NCI-H510A (cell line): ENCODE results near the gene SDK1.

Source experiments
- DNase-seq: peaks from one replicate; lab custom pipeline; 2025; lab: John Stamatoyannopoulos, UW

SDK1 gene

DNA sequence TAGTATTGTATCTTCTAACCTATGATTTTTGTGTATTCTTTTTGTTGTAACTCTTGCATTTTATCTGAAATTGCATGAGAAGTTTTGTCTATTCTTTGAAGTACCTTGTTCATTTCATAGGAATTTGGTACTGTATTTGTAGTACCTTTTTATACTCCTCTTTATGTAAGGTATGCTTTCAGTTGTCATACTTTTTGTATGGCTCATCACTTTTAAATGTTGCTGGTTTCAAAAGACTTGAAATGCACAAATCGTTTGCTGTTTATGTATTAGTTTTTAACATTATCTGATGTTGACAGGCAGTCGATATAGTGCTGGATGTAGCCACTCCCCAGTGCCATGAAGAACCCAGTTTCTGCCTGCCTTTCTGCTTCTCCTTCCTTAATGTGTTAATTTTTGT, 158.1 kb downstream of the SDK1 start:
- DNase-seq = no peak

DNA sequence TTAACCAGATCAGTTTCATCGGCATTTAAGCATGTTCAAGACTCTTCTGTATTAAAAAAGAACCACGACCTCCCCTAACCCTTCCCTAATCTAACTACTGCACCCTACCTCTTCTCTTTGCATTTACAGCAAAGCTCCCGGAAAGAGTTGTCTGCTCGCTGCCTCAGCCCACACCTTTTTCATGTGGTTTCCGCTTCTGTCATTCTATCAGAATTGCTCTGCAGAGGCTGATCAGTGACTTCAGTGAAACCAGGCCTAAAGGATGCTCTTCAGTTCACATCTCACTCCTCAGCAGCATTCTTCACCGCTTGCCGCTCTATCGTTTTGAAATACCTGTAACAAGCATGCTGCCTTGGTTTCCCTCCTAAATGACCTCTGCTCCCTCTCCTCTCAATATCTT, 160.9 kb downstream of the SDK1 start:
- no peak for DNase-seq

DNA sequence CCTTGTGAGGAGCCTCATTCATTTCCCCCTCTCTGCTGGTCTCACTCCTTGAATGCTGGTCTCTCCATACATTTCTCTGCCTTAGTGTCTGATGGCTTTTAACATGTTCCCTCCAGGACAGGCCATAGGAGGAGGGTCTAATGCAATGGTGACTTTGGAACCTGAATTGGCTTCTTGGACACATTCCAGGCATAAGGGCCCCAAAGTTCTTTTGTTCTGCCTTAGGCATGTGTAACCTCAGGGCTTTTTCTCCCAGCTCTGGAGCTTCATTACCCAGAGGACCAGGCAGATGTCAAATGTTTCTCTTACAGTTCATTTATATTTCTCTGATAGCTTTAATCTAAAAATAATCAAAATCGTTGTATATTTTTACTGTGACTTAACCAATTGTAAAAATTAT, 162.6 kb downstream of the SDK1 start:
- no peak for DNase-seq

DNA sequence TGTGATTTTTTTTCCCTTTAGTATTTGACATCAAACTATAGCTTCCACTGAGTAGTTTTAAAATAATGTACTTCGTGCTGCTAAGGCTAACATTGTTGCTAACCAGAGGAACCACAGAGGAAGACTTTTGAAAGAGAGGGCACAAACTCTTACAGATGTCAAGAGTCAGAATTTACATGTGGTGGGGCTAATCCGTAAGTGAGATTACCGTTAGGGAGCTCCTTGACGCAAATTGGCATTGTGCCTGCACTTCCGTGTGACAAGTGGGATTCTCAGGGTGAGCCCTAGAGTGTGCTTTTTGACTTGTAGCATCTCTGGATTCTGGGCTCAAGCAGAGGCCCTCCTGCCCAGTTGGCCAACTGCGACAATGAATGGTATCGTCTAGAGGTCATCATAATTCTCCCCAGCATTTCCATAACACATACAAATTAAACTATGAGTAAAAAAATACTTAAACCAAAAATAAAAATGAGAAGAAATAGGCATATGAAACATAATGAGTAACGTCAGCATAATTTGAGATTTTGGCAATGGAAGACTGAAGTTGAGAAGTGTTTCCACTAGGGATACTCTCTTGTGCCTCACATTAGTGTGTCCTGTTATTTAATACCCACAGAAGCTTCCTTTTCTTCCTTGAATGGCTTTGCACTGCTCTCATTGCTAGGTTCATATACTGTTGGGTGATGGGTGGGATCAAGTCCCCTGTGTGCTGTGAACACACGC, 164.0 kb downstream of the SDK1 start:
- DNase-seq = no peak

DNA sequence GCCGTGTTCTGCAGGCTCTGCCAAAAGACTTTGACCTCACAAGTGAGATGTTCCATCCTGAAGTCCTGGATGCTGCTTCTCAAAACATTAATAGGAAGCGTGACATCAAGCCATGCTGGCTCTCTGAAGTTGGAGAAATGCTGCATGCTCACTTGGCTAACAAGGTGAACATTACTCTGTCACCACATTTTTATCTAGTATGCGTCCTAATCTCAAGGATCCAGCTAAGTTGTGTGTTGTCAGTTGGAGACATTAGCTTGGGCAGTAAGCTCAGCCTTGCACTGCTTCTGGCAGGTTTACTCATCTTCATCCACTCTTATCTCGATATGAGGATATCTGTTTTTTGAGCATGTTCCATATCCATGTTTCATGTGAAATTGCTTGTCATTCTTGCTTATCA, 165.2 kb downstream of the SDK1 start:
- DNase-seq = no peak

DNA sequence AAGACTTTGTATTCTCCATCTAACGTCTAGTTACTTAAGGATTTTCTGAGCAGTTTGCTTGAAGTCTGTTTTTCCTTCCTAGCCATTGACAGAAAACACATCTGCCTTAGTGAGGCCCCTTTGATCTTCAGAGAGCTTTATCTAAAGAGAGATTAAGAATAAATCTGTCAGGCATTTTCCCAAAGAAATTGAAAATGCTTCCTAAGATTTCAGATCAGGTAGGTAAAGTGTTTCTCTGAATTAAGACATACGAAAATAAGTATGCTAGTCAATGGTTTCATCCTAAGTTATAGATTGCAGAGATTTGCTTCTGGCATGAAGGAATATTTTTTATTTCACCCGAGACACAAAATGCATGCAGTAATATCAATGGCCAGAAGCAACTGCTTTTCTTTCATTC, 168.6 kb downstream of the SDK1 start:
- DNase-seq = no peak

DNA sequence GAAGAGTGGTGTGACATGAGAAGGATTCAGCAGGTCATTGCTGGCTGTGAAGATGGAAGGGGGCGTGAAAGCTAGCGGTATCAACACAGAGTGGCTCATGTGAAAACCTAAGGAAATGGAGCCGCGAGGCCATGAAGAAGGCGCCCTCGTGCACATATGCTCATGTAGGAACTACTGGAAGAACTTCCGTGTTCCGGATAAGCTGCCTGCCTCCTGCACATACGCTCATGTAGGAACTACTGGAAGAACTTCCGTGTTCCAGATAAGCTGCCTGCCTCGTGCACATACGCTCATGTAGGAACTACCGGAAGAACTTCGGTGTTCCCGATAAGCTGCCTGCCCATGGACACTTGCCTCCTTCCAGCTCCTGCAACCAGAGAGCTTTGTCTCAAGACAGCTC, 179.1 kb downstream of the SDK1 start:
- no peak for DNase-seq

DNA sequence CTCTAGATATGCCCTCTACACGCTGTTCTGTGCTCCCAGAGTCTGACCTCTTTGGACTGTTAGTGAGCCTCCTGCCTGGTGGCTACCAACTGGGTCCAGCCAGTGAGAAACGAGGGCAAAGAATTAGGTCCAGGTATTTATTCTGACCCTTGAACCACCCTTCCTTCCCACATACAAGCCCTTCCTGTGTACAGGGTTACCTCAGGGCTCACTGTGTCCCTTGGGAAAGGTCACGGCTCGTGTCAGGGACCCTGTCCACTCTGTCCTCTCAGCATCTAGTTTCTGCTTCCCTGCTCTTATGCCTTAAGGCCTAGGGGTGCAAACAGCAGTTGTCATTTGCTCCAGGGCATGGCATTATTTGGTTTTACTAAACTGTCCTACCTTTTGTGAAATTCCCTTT, 180.4 kb downstream of the SDK1 start:
- DNase-seq = no peak

DNA sequence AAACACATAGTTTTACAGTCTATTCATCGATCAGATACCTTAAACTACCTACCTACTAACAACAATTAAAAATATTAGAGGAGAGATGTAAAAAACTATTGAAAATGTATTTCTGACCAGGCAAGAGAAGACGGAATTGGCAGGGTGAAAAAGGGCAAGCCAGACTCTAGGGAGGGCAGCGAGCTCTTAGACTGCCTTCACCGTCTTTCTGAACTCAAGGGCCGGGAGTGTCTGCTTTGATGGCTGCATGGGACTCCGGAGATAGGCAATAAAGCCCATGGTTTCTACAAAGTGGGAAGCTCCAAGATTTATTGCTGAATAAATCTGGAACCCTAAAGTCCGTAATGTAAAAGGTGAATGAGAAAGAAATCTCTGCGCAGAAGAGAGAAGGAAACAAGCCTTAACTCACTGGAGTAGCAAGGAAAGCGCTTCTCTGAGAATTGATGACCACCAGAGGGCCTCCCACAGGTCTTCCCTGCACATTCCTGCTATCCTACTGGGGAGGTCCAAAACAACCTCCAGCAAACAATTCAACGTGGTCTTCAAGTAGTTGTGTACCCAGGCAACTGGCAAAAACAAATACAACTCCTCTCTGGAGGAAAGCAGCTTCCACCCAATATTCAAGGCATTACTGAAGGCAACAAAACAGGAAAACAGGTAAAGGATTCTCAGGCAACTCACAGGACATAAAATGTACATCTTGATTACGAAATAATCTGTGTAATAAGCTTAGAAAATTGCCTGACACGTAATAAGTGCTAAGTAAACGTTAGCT, 181.3 kb downstream of the SDK1 start:
- DNase-seq = peak; percentile 46

DNA sequence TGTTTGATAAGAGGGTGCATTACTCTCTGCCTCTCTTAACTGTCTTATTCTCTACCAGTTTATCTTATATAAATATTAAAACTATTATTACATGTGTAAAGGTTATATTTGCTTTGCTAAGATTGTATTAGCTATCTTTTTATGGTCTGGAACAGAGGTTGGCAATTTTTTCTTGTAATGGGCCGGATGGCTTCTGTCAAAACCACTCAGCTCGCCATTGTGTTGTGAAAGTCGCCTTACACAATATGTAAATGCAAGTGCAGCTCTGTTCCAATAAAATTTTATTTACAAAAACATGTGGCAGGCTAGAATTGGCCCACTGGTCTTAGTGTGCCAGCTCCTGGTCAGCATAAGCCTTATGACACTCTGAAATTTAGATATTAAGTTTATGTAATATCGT, 185.8 kb downstream of the SDK1 start:
- DNase-seq = no peak

DNA sequence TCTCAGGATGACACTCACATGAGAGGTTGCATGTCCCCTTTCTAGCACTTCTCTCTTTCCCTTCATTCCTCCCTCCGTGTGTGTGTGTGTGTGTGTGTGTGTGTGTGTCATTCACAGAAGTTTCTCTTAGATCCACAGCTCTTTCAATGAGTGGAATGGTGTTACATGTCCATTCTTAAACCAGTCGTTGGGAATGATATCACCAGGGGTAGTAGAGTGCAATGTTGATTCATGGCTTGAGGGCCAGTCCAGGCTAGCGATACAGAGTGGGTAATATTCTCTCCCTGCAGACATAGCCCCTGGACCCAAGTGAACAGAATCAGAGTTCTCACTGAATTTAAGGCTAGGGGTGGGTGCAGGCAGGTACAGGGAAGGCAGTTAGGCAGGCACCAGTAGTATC, 187.8 kb downstream of the SDK1 start:
- no peak for DNase-seq

DNA sequence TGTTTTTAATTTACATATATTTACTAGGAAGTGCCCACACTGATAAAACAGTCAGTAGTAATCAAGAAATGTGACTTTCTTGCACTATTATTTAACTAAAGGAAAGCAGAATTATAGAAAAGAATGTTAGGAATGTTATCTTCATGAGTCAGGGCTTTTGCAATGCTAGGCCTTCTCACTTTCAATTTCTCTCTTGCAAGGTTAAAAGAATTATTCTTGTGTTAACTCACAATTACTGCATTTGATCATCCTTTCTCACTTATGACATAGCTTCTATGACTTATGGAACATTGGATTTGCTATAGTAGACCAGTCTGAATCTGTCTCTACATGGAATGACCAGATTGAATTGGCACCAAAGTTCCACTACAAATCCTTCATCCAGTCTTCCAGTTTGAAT, 192.4 kb downstream of the SDK1 start:
- no peak for DNase-seq

DNA sequence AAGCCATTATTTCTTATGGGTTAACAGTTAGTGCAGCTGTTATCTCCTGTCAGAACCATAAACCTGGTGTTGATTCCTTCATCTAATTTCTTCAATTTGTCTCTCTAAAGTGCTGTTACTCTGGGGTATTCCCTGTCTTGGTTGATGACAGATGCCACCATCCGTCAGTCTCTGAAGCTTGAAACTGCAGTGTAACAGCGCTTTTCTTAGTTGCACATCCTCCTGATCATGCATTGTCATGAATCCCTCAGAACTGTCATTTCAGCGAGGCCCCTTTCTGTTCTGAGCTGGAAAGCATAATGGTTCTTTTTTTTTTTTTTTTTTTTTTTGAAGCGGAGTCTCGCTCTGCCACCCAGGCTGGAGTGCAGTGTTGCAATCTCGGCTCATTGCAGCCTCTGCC, 193.9 kb downstream of the SDK1 start:
- DNase-seq = no peak

DNA sequence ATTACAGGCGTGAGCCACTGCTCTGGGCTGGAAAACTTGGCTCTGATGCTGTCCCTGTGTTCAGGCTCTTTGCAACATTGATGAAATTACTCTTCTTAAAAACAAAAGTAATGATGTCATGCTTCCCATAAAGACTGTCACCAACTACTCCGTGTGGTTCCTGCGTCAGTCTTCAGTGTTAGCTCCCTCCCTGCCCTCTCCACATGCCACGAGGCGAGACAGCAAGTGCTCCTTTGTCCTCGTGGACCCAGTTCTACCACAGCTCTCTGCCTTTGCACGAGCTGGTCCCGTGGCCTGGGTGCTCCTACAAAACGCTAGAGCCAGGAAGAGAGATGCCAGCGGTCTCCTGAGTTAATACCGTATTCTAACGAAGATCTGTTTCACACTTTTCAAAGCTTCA, 194.5 kb downstream of the SDK1 start:
- no peak for DNase-seq

DNA sequence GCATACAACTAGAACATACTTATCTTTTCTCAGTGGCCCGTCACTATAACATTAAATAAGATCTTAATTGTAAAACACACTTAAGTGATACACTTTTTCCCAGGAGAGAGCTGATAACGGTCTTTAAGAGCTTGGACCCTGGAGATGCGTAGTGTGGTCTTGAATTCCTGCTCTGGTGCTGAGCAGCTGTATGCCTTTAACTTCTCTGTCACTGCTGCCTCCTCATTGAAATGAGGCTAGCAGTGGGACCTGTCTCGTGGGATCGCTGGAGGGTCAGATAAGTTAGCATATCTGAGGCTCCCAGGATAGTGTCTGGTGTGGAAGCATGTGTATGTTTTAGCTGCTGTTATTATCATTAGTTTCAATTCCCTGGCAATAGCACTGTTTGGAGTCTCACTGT, 194.9 kb downstream of the SDK1 start:
- DNase-seq = no peak

DNA sequence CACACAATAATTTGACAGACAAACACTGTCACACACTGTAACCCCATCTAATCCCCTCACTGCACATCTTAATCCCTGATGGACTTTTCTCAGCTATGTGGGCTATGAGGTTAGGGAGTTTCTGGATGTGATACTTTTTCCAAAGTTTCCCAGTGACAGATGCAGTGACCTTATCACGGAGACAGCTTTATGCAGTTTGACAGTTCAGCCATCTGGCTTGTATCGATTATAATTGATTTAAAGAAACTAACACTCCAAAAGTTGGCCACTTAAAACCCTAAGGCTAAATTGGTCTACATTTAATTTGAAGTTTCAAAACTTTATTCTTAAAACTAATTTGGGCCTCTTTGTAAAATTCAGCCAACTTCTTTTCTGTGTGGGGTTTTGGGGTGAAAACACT, 196.7 kb downstream of the SDK1 start:
- DNase-seq = no peak

DNA sequence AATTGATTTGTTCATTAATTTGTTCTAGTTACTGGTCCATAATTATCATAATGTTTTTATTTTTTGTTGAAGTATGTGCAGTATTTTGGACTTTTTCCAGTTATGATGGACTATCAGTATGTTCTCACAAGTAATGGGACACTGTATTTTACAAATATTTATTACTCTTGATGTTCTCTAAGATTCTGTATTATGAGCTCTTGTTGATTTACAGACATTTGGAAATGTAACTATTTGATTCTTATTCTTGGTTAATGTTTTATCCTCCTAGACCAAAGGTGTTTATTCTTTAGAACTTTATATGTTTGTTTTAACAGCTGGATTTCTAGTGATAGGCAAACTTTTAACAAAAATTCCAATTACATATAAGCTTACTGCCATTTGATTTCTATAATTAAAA, 200.6 kb downstream of the SDK1 start:
- no peak for DNase-seq

DNA sequence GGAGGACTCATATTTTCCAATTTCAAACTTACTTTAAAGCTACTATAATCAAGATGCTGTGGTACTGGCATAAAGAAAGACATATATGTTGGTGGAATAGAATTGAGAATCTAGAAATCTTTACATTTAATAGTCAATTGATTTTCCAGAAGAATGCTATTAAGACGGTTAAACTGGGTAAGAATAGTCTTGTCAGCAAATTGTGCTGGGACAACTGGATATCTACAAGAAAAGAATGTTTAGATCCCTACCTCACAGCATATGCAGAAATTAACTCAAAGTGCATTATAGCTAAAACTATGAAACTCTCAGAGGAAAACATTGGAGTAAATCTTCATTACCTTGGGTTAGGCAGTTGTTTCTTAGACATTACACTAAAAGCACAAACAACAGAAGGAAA, 203.3 kb downstream of the SDK1 start:
- no peak for DNase-seq

DNA sequence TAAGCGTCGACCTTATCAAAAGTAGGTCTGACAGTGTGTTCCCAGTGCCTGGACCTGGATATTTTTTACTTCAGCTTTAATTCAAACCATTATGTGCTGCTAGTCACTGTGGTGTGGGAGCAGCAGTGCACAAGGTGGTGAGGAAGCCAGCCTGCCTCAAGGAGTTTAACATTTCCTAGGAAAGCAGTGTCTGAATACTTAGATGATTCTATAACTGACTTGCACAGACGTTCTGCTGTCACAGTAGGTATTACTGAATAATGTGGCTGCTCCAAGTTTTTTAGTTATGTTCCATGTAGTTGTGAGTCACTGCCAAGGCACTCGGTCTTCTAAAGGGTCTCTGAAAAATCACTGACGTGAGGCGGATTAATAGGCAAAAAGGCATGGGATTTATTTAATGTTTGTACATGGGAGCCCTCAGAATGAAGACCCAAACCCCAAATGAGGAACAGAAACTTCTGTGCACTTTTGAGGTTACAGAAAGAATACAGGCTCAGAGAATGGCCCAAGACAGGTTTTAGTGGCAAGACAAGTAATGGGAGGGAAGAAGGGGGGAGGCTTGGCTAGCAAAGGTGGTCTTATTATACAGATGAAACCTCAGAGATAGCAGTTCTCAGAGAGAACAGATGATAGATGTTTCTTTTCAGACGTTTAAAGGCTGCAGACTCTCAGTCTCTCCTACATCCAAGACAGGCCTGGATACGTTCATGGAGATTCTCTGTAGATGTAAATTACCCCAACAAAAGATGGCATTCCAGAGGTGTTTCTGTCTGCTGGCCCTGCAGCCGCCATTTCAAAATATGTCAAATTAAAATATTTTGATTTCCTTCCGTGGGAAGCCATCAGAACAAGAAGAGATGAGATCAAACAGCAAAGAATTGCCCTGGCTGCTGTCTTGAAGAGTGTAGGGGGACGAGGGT, 209.3 kb downstream of the SDK1 start:
- DNase-seq = no peak

DNA sequence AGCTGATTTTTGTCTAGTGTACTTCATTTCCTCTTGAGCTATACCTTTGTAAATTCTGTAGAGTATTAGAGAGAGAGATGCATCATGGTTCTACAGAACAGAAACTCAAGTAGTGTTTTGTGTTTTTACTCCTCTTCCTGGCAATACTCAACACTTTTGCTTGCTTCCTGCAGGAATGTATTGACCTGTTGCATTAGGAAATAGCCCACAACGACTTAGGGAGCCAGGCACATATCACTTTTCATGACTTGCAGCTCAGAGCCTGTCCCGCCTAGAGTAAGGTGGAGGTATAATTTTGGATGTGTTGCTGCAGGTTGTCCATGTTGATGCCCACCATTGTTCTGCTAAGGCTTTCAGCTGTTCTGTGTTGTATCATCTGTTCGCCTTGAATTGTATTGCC, 216.3 kb downstream of the SDK1 start:
- no peak for DNase-seq

DNA sequence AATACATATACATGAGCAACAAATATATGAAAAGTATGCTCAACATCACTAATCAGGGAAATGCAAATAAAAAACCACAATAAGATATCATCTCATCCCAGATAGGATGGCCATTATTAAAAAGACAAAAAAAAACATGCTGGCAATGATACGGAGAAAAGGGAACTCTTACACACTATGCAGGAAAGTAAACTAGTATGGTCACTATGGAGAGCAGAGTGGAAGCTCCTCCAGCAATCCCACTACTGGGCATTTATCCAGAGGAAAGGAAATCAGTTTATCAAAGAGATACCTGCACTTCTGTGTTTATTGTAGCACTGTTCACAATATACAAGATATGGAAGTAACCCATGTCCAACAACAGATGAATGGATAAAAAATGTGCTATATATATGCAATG, 217.5 kb downstream of the SDK1 start:
- no peak for DNase-seq

DNA sequence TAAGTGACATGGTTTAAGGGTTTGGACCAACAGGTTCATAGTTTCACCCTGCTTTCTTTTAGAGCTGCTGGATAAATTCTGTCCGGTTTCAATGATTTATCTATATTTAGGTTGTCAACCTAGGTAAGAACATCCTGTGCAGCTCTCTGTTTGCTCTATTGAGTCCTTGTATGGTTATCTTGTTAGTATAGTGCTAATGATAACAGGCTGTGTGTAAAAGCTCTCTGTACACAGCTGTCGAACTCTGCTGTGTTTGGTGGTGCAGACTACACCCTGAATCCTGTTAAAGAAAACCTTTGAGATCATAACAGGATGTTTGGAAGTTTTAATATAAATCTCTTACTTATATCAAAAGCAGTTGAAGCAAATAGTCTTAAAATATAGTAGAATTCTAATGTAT, 219.2 kb downstream of the SDK1 start:
- peak; percentile 38 for DNase-seq
